GM21423 (cell line): ENCODE data around the gene FSTL1.
"Not testable (repeated sequence)": the region's sequence is repeated elsewhere in the genome, so short reads cannot be mapped to it uniquely, and the experiment has no call there.

Experiments
- ATAC-seq: cut with Tn5 transposase; IDR thresholded peaks from one replicate; pipeline ENCODE4 v1.9.1; 2021; ENCODE audit warnings: mild to moderate bottlenecking, moderate library complexity; ENCODE audit not compliant: unreplicated experiment

FSTL1 gene

DNA sequence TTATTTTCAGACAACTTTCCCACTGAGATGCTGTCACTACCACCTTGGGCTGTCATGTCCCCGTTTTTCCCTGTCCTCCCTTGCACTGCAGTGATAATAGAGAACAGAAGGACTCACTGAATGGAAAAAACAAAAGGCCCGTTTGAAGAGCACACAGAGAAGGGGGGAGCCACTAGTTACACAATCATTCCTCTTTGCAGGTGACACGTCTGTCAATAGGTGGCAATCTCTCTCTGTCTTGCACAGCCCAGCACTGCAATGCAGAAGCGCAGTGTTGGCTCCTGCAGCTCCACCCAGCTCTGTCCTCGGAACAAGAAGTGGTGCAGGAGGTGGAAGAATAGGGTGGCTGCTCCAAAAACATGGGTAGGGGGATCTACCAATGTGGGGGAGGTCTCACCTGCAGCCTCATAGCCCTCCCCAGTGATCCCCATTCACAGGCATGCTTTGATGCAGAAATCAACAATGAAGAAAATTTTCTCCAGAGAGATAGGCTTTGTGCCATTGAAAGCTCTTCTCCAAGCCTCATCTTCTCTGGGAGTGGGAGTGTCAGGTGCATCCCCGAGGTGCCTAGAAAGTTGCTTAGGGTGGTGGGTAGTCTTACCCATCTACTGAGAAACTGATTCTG, 31.8 kb downstream of the FSTL1 start:
- peak; percentile 47 for ATAC-seq

DNA sequence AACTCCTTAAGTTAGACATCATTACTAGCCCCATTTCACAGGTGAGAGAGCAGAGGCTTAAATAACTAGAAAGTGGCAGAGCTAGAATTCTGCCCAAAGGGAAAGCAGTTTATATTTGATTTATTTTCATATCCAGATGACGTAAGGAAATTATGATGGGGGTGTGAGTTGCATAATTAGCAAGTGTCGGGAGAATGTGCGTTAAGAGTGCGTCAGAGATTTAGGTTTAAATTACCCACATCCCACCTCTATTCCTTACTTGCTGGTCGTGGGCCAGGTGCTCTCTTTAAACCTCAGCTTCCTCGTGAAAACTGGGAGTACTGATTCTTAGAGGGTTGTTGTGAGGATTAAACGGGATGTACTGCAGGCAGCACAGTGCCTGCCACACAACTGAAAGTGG, 32.3 kb downstream of the FSTL1 start:
- no peak for ATAC-seq

DNA sequence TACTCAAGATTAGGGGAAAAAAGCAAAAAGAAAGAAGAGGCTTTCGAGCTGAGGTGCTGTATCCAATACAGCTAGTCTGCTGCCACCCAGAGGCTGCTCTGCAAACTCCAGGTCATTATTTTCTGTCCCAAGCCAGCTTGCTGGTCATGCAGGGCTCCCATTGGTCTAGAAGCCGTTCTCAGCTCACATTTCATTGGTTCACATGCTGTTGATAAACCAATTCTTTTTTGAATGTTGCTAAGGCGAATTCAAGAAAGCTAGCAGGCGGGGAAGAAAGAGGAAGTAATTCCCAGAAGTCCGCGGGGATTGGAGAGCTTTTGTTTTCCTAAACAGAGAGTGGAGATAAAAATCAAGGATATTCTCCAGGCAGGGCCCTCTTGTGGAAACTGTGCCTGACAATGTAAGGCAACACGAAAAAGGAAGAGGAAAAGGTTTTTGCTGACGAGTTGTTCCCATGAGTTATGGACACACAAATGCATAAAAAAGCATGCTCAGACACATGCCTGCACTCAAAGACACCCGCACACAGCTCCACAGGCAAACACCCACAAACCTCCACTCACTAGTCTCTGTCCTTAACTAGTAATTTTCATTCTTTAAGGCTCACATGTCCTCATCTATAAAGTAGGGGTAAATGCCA, 33.4 kb downstream of the FSTL1 start:
- peak; percentile 98 for ATAC-seq

GRCh38 chr3:120416868-120417267, 33.9 kb downstream of the FSTL1 start:
- ATAC-seq = peak; percentile 22

DNA sequence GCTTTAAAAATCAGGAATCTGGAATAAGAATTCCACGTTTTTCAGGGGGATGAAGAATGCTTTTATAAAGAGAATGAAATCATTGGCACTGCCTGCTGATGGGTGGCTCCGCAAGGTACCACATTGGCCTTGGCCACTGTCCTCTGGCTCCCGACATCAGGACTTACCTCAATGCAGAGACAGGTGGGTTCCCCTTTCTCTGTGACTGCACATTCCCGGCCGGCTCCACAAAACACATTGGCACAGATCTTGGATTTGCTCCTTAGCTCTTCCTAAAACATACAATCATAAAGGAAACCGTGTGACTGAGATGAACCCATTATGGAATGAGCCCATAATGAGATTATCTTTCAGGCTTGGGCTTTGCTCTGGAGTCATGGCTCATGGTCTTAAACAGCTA, 35.0 kb downstream of the FSTL1 start:
- no peak for ATAC-seq

- ATAC-seq = no peak
These were observed 40.3 kb downstream of the FSTL1 start for GRCh38 chr3:120410541-120410940.

- no peak for ATAC-seq
These were observed 40.7 kb downstream of the FSTL1 start for GRCh38 chr3:120410116-120410515.

GRCh38 chr3:120407508-120408287, 43.1 kb downstream of the FSTL1 start:
- no peak for ATAC-seq

DNA sequence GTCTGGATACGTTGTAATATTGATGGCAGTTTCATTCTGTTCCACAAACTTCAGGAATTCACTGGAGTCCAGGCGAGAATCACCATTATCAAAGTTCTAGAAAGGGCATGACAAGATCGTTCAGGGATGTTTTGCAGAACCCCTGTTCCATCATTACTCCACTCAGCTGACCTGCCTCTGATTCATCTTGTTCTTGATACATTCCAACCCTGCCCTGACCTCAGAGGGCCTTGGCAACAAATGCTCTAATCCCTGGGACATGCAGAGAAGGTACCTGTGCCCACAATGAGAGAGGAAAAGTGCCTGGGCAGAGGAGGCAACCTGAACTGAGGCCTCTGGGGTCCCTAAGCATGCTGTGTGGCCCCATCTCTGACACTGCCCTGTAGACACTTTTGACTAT, 45.9 kb downstream of the FSTL1 start:
- no peak for ATAC-seq

DNA sequence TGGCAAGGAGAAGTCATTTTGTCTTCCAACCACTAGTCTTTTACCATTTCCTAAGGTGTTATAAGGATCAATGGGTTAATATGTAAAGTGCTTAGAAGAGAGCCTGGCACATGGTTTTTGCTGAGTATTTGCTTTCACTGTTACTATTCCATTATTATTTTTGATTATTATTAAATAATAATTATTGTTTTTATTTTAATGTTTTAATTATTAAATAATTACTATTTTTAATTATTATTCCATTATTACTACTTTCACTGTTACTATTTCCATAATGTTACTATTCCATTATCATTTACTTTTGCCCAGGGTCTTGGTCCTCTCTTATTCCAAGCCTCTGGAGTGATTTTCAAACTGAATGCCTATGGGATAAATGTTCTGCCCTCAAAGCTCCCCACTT, 48.5 kb downstream of the FSTL1 start:
- no peak for ATAC-seq

- peak; percentile 94 for ATAC-seq
These were observed 51.4 kb downstream of the FSTL1 start for GRCh38 chr3:120399372-120399771.

DNA sequence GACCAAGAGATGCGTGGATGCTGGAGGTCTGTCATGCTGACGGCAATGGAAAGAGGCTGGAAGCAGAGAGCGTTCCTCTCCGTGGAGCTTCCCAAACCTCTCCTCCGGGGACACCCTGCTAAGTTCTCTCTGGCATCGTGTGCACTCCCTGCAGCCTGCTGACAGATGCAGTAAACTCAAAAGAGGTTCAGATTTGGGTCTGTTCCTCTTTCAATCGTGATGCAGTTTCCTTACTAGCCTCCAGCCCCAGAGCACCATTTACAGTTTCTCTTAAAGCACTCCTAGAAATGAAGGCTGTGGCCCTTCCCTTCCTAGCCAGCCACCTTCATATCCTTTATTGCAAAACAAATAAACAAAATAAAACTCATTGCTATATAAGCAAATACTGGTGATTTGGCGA, 54.3 kb downstream of the FSTL1 start:
- no peak for ATAC-seq

GRCh38 chr3:120394347-120394746, 56.4 kb downstream of the FSTL1 start:
- no peak for ATAC-seq

DNA sequence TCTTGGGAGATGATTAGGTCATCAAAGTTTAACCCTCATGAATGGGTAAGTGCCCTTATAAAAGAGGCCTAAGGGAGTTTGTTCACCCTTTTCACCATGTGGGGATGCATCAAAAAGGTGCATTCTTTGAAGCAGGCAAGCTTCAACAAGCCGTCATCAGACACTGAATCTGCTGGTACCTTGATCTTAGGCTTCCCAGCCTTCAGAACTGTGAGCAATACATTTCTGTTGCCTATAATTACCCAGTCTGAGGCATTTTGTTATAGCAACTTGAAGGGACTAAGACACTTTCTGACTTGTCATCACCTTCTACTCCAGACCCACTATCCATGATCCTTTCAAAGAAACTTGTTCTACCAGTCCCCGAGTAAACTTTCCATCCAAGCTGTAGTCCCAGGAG, 57.0 kb downstream of the FSTL1 start:
- ATAC-seq = no peak

DNA sequence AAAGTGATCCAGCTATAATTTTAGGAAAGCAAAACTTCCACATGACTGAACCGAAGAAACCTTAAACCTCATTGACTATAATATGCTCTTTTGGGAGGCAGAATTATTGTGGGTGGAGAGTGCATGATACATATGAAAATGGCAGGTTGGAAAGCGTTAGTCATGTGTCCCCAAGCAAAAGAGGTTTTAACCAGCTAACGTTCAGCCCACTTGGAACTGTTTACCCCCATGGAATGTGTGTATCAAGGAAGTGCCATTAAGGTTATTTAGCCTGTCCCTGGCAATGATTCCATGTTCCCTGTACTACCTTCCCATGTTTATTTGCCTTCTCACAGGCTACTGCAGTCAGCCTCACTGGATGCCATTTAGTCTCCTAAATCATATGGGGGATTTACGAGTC, 57.5 kb downstream of the FSTL1 start:
- ATAC-seq = no peak

- no peak for ATAC-seq
These were observed 67.8 kb downstream of the FSTL1 start for GRCh38 chr3:120382941-120383447.

DNA sequence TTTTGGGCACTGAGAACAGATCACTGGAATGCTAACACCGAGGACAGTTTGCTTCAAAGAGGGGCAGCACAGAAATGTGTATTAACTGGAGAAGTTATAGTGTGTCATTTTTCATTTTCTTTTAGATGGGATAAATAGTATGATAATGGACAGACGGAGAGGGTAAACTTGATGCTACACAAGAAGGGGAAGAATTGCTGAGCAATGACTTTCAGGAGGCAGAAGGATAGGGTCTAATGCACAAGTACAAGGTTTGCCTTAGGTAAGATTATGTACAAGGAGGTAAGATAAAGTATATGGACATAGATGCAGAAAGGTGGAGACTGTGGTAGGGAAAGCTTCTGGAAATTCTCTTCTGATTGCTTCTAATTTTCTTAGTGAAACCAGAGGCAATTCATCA, 69.3 kb downstream of the FSTL1 start:
- ATAC-seq = no peak

DNA sequence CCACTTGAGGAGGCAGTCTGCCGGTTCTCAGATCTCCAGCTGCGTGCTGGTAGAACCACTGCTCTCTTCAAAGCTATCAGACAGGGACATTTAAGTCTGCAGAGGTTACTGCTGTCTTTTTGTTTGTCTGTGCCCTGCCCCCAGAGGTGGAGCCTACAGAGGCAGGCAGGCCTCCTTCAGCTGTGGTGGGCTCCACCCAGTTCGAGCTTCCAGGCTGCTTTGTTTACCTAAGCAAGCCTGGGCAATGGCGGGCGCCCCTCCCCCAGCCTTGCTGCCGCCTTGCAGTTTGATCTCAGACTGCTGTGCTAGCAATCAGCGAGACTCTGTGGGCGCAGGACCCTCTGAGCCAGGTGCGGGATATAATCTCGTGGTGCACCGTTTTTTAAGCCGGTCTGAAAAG, 72.8 kb downstream of the FSTL1 start:
- ATAC-seq = not testable (repeated sequence)

DNA sequence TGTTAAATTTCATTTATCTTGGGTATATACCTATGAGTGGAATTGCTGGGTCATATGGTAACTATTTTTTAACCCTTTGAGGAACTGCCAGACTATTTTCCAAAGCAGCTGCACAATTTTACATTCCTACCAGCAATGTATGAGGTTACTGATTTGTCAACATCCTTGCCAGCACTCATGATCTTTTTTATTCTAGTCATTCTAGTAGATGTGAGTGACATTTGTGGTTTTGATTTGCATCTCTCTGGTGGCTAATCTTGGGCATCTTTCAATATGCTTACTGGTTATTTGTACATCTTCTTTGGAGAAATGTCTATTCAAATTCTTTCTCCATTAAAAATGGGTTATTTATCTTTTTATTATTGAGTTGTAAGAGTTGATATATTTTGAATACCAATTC, 80.3 kb downstream of the FSTL1 start:
- ATAC-seq = peak; percentile 62

- ATAC-seq = peak; percentile 95
These were observed 81.7 kb downstream of the FSTL1 start for GRCh38 chr3:120369037-120369467.

- no peak for ATAC-seq
These were observed 82.6 kb downstream of the FSTL1 start for GRCh38 chr3:120368172-120368571.

DNA sequence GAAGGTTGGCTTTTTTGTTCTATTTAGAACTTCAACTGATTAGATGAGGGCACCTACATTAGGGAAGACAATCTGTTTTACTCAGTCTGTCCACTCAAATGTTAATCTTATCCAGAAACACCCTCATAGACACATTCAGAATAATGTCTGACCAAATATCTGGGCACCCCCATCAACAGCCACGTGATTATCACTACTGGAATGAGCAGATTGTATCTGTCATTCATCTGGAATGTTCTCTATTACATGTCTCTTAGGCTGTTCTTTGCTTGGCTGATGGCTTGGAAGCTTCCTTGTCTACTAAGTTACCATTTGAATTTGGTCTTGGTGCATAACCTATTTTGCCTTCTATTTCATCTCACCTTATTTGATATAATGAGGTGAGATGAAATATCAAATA, 86.0 kb downstream of the FSTL1 start:
- no peak for ATAC-seq
